ENCODE data around the gene SLC35F5.
A peak's percentile ranks its signal among the peaks of the same experiment; 100 is the strongest.
"Not testable (repeated sequence)": the region's sequence is repeated elsewhere in the genome, so short reads cannot be mapped to it uniquely, and the experiment has no call there.

Gene SLC35F5

DNA sequence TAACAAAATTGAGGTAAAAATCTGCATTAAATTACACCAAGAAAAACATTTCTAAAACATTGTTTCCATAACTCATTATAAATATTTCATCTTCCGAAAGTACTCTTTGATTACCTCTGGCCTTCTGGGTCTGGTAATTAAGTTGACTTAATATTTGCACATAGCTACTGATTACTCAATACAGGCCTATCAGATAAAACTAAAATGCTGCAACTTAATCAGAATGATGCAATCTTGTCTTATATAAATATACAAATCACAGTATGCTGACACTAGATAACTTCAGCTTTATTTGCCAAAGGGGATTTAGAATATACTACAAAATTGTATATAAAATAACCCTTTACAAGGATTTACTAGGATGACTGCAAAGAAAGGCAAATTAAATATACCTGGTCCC lies 49.3 kb downstream of the SLC35F5 start:
- Histone ChIP-seq H3K27ac (no peak overlapping the region), H3K36me3 (peaks cover 3% of the 10 kb centered on the region; the same call in 1 of the 2 replicates), H3K4me3 (ENCODE audit: low read depth, low read length) (no peak overlapping the region), H3K9me3 (ENCODE audit: severe bottlenecking) (no peaks in the 10 kb centered on the region), H3K27me3 (ENCODE audit: insufficient read depth, low read depth, severe bottlenecking) (no peaks in the 10 kb centered on the region)
- TF ChIP-seq, protein P1, sequence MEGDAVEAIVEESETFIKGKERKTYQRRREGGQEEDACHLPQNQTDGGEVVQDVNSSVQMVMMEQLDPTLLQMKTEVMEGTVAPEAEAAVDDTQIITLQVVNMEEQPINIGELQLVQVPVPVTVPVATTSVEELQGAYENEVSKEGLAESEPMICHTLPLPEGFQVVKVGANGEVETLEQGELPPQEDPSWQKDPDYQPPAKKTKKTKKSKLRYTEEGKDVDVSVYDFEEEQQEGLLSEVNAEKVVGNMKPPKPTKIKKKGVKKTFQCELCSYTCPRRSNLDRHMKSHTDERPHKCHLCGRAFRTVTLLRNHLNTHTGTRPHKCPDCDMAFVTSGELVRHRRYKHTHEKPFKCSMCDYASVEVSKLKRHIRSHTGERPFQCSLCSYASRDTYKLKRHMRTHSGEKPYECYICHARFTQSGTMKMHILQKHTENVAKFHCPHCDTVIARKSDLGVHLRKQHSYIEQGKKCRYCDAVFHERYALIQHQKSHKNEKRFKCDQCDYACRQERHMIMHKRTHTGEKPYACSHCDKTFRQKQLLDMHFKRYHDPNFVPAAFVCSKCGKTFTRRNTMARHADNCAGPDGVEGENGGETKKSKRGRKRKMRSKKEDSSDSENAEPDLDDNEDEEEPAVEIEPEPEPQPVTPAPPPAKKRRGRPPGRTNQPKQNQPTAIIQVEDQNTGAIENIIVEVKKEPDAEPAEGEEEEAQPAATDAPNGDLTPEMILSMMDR (IDR thresholded peaks at IDR 0.05; ENCODE audit: low read depth, low read length) = no peak
- no peak for DNase-seq

- no peak overlapping the region for H3K4me3 ChIP-seq (ENCODE audit: low read depth, low read length)
- peaks cover 3% of the 10 kb centered on the region; the same call in 1 of the 2 replicates for H3K36me3 ChIP-seq
- no peaks in the 10 kb centered on the region for H3K9me3 ChIP-seq (ENCODE audit: severe bottlenecking)
- H3K27me3 ChIP-seq (ENCODE audit: insufficient read depth, low read depth, severe bottlenecking) = no peaks in the 10 kb centered on the region
- DNase-seq = no peak
- no peak overlapping the region for H3K27ac ChIP-seq
- TF ChIP-seq, protein P1 (IDR thresholded peaks at IDR 0.05; ENCODE audit: low read depth, low read length) = no peak
These were observed 50.4 kb downstream of the SLC35F5 start for GRCh38 chr2:113705982-113706523.

DNA sequence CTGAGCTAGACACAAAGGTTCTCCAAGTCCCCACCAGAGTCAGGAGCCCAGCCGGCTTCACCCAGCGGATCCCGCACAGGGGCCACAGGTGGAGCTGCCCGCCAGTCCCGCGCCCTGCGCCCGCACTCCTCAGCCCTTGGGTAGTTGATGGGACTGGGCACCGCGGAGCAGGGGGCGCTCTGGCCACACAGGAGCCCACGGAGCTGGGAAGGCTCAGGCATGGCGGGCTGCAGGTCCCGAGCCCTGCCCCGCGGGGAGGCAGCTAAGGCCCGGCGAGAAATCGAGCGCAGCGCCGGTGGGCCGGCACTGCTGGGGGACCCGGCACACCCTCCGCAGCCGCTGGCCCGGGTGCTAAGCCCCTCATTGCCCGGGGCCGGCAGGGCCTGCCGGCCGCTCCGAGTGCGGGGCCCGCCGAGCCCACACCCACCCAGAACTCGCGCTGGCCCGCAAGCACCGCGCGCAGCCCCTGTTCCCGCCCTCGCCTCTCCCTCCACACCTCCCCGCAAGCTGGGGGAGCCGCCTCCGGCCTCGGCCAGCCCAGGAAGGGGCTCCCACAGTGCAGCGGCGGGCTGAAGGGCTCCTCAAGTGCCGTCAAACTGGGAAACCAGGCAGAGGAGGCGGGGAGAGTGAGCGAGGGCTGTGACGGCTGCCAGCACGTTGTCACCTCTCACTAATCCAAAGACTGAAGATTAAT lies 52.0 kb downstream of the SLC35F5 start:
- not testable (repeated sequence) for H3K27ac ChIP-seq; H3K27me3 ChIP-seq (ENCODE audit: insufficient read depth, low read depth, severe bottlenecking); H3K9me3 ChIP-seq (ENCODE audit: severe bottlenecking); H3K4me3 ChIP-seq (ENCODE audit: low read depth, low read length); DNase-seq; H3K36me3 ChIP-seq

GRCh38 chr2:113703386-113704299 lies 52.8 kb downstream of the SLC35F5 start:
- H3K4me3 ChIP-seq (ENCODE audit: low read depth, low read length) = no peak overlapping the region
- no peaks in the 10 kb centered on the region for H3K9me3 ChIP-seq (ENCODE audit: severe bottlenecking)
- TF ChIP-seq, protein P1 (IDR thresholded peaks at IDR 0.05; ENCODE audit: low read depth, low read length) = no peak
- no peak for DNase-seq
- peaks cover 3% of the 10 kb centered on the region; the same call in 1 of the 2 replicates for H3K36me3 ChIP-seq
- H3K27me3 ChIP-seq (ENCODE audit: insufficient read depth, low read depth, severe bottlenecking) = no peaks in the 10 kb centered on the region
- no peak overlapping the region; the same call in 1 of the 2 replicates for H3K27ac ChIP-seq

DNA sequence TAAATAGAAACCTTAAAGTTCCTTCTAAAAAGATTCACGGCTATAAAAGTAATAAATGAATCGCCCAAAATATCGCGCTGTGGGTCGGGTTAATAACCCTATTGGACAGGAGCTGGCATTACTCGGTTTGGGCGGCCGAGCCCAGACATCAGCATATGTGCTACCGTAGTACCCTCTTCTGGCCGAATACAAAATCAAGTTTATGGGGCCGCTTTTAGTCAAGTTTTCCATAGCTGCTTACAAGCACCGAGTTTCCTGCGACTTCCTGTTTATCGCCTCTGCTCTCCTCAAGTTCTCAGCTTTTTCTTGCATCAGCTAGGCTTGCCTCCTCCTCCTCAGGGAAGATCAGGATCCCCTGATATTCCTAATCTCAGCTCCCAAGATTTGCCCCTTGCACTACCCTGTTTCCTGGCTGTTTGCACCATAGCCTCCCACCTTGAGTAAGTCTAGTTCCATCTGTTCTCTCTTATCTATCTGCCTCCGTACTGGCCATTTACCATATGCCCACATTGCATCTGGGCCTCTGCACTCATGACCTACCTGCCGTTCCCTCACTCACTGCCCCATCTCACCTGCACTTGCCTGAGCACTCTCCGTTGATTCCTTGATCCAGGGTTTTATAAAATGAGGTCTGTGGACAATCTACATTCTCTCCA lies 56.1 kb downstream of the SLC35F5 start:
- Histone ChIP-seq H3K9me3 (ENCODE audit: severe bottlenecking) (peaks cover 3% of the 10 kb centered on the region), H3K27ac (no peak overlapping the region), H3K27me3 (ENCODE audit: insufficient read depth, low read depth, severe bottlenecking) (no peaks in the 10 kb centered on the region), H3K4me3 (ENCODE audit: low read depth, low read length) (no peak overlapping the region), H3K36me3 (peaks cover 3% of the 10 kb centered on the region; the same call in 1 of the 2 replicates)
- TF ChIP-seq, protein P1 (IDR thresholded peaks at IDR 0.05; ENCODE audit: low read depth, low read length) = no peak
- peak; percentile 22 for DNase-seq

All from WERI-Rb-1 (cell line).